B cell (primary cell): ENCODE data around the gene MBD3. TPM values are rescaled to one million over a fixed set of nuclear protein-coding genes. Genes with fewer than 3 reads are reported as not detected.

Experiments
- ATAC-seq: fragments of 200-7000 bp; cut with Tn5 transposase; one replicate; pipeline ENCODE4 v1.10.0; 2021; ENCODE audit warnings: low read depth, mild to moderate bottlenecking, moderate number of reproducible peaks, moderate library complexity
- CTCF ChIA-PET: fragments of 350-600 bp; sonication (Branson Sonifier 250); formaldehyde crosslinking; loops from one replicate; lab custom pipeline; 2021; ENCODE audit warnings: antibody characterized with exemption, inconsistent platforms; lab: Charles Lee
- POLR2A ChIA-PET: fragments of 350-600 bp; sonication (Branson Sonifier 250); formaldehyde crosslinking; loops from one replicate; lab custom pipeline; 2021; ENCODE audit warnings: antibody characterized with exemption; lab: Charles Lee
- DNase-seq: peaks from one replicate; pipeline ENCODE4 v3.0.0; 2013
- H2AFZ ChIP-seq: 2 replicates; pipeline ENCODE4 v1.6.1; 2012; ENCODE audit warnings: mild to moderate bottlenecking, low read depth, low read length; ENCODE audit not compliant: insufficient read depth, poor library complexity, severe bottlenecking
- H3K27ac ChIP-seq, 2 donors: 1 replicate in 1 of 2; 2 replicates in 1 of 2; pipeline ENCODE4 v1.5.1; 2012 to 2013; ENCODE audit warnings: low read length in 2 of 2, mild to moderate bottlenecking in 2 of 2, moderate library complexity in 1 of 2
- H3K27me3 ChIP-seq, 4 experiments: fragments of 200-600 bp in 1 of 4; sonication (generic) in 1 of 4; replicated peaks in 1 of 4; 1 replicate in 2 of 4; 2 replicates in 2 of 4; pipeline versions ENCODE4 v1.6.1 to v1.7.0; 2013 to 2016; ENCODE audit warnings: low read length in 3 of 4, mild to moderate bottlenecking in 2 of 4, mixed read lengths in 1 of 4, moderate library complexity in 1 of 4; ENCODE audit not compliant: insufficient read depth in 4 of 4, control insufficient read depth in 3 of 4; ENCODE audit errors: control extremely low read depth in 1 of 4
- H3K36me3 ChIP-seq, 2 experiments: replicated peaks in 1 of 2; 1 replicate in 1 of 2; 2 replicates in 1 of 2; pipeline versions ENCODE4 v1.6.1 to v1.7.1; 2013; ENCODE audit warnings: low read length in 1 of 2; ENCODE audit not compliant: insufficient read depth in 2 of 2, control insufficient read depth in 1 of 2; ENCODE audit errors: control extremely low read depth in 1 of 2, extremely low read depth in 1 of 2
- H3K4me1 ChIP-seq, 2 donors: fragments of 200-600 bp in 1 of 2; sonication (generic) in 1 of 2; 1 replicate in 1 of 2; 2 replicates in 1 of 2; pipeline versions ENCODE4 v1.5.1 to v1.6.1; 2013 to 2017; ENCODE audit warnings: low read length in 2 of 2; ENCODE audit not compliant: control insufficient read depth in 2 of 2, insufficient read depth in 2 of 2
- H3K4me2 ChIP-seq: replicated peaks from 2 replicates; pipeline ENCODE3; 2012; ENCODE audit warnings: mild to moderate bottlenecking, low read depth, low read length; ENCODE audit not compliant: poor library complexity, severe bottlenecking
- H3K4me3 ChIP-seq, 5 experiments: fragments of 200-600 bp in 1 of 5; sonication (generic) in 1 of 5; 1 replicate in 3 of 5; 2 replicates in 2 of 5; pipeline versions ENCODE4 v1.5.1 to v1.7.0; 2011 to 2016; ENCODE audit warnings: low read length in 4 of 5, mild to moderate bottlenecking in 4 of 5, low read depth in 2 of 5, control low read depth in 1 of 5, moderate library complexity in 1 of 5; ENCODE audit not compliant: insufficient read depth in 1 of 5; ENCODE audit errors: control extremely low read depth in 1 of 5, extremely low read depth in 1 of 5
- H3K79me2 ChIP-seq: fragments of 200-600 bp; sonication (generic); one replicate; pipeline ENCODE4 v1.6.0; 2016; ENCODE audit warnings: low read length; ENCODE audit not compliant: control insufficient read depth, insufficient read depth
- H3K9ac ChIP-seq: fragments of 200-600 bp; sonication (generic); 2 replicates; pipeline ENCODE4 v1.6.1; 2017; ENCODE audit warnings: mild to moderate bottlenecking, low read length, moderate library complexity
- H3K9me3 ChIP-seq, 3 donors: one replicate each; pipeline versions ENCODE4 v1.6.1 to v1.7.1; 2013; ENCODE audit warnings: low read length in 2 of 3; ENCODE audit not compliant: control insufficient read depth in 2 of 3, insufficient read depth in 1 of 3; ENCODE audit errors: control extremely low read depth in 1 of 3
- H4K20me1 ChIP-seq: 2 replicates; pipeline ENCODE4 v1.6.0; 2012; ENCODE audit warnings: mild to moderate bottlenecking, low read length; ENCODE audit not compliant: insufficient read depth, control insufficient read depth, poor library complexity, severe bottlenecking
- H3K27ac Mint-ChIP-seq: one replicate; pipeline ENCODE4 v1.8.0; 2021; ENCODE audit warnings: mixed read lengths
- H3K27me3 Mint-ChIP-seq: one replicate; pipeline ENCODE4 v1.8.0; 2021; ENCODE audit warnings: mixed read lengths
- H3K4me1 Mint-ChIP-seq: one replicate; pipeline ENCODE4 v1.8.0; 2021; ENCODE audit warnings: mixed read lengths
- H3K4me3 Mint-ChIP-seq: one replicate; pipeline ENCODE4 v1.8.0; 2021; ENCODE audit warnings: mixed read lengths
- H3K9me3 Mint-ChIP-seq: one replicate; pipeline ENCODE4 v1.8.0; 2022; ENCODE audit warnings: mixed read lengths; ENCODE audit not compliant: insufficient read depth
- CTCF ChIP-seq: fragments of 200-600 bp; IDR thresholded peaks from one replicate; pipeline ENCODE4 v1.8.0; 2022; ENCODE audit warnings: antibody characterized with exemption, mild to moderate bottlenecking
- EZH2 ChIP-seq: IDR thresholded peaks from 2 replicates; pipeline ENCODE4 v1.6.1; 2012; ENCODE audit warnings: borderline replicate concordance, low read depth, mild to moderate bottlenecking, moderate library complexity, low read length; ENCODE audit not compliant: insufficient read depth, poor library complexity, severe bottlenecking
- WGBS: methylation state at CpG from one replicate; pipeline ENCODE4 v1.1.5; 2013; ENCODE audit warnings: missing lambda C conversion rate; ENCODE audit not compliant: insufficient coverage; 5-methylcytosine and 5-hydroxymethylcytosine counted together
- intact Hi-C: fragments of 100-400 bp; cut with micrococcal nuclease; formaldehyde crosslinking; loops from one replicate; pipeline ENCODE4 v1.10.0; 2022
- polyA plus RNA-seq: library from polyadenylated mRNA; depleted of rRNA; stranded (reverse); fragments of >200 nt; gene quantifications from 2 replicates; pipeline ENCODE4 v1.2.3, GENCODE V29; 2012
- total RNA-seq, 2 donors: library from RNA; stranded (reverse); fragments of 120-200 nt in 1 of 2; gene quantifications; 1 replicate in 1 of 2; 2 replicates in 1 of 2; pipeline versions ENCODE4 v1.2.3 to v1.2.4, GENCODE V29; 2013 to 2022

The MBD3 gene
- total and polyA plus RNA-seq, 2 donors (not counting 1 experiment from before 2014, with no cell fraction given) = 48.1 to 84.6 TPM

DNA sequence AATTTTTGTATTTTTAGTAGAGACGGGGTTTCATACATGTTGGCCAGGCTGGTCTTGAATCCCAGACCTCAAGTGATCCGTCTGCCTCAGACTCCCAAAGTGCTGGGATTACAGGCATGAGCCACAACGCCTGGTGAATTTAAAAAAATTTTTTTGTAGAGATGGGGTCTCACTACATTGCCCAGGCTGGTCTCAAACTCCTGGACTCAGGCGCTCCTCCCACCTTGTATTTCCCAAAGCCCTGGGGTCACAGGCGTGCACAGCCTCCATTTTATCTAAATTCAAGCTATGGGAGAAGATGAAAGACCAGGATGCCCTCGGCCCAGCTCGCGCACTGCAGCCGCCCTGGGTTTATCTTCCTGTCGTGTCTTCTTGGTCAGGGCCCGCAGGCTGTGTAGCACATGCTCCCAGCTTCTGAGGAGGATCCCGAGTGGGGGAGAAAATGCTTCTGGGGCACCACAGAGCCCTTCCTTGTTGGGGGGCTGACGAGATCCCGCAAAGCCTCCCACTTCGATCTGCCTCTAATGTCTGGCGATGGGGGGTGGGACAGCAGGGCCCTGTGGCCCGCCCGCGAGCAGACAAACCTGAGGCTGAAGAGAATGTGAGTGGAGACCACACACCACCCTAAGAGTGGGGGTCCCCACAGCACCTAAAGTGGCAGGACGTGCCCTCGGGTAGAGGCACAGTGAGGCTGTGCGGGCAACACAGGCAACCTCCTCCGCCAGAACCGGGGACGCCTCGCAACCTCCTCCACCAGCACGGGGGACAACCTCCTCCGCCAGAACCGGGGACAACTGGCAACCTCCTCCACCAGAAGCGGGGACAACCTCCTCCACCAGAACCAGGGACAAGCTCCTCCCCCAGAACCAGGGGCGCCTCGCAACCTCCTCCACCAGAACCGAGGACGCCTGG lies 43.9 kb upstream of the MBD3 start:
- no peaks in the 10 kb centered on the region for H3K27me3 Mint-ChIP-seq
- no peak overlapping the region for H3K27ac Mint-ChIP-seq
- no peak overlapping the region for H3K4me3 ChIP-seq
- no peak overlapping the region for H2AFZ ChIP-seq
- WGBS = 98% methylated on average over 33 of the region's 34 CpGs
- peaks cover 1 to 78% of the 10 kb centered on the region in 2 experiments for H3K36me3 ChIP-seq
- no peaks in the 10 kb centered on the region for H3K27me3 ChIP-seq
- DNase-seq = no peak
- H3K9ac ChIP-seq = no peak overlapping the region
- peaks cover 93% of the 10 kb centered on the region for H4K20me1 ChIP-seq
- no peaks in the 10 kb centered on the region for H3K4me1 ChIP-seq
- no peak for ATAC-seq
- H3K9me3 Mint-ChIP-seq = no peaks in the 10 kb centered on the region
- CTCF ChIA-PET = interaction anchor here (1.9 kb wide), 1 partner anchor 15 kb away, joined by 8 read pairs; the partner anchor contains the start of gene TCF3
- peaks cover 95% of the 10 kb centered on the region for H3K79me2 ChIP-seq
- H3K4me1 Mint-ChIP-seq = peaks cover 11% of the 10 kb centered on the region
- H3K27ac ChIP-seq = no peak overlapping the region
- POLR2A ChIA-PET = interaction anchor here (0.6 kb wide), 1 partner anchor 24 kb away, joined by 5 read pairs; no protein-coding TSS in a partner anchor
- intact Hi-C loops = loop anchor here (5.0 kb wide), 1 partner anchor 36 kb away; no protein-coding TSS in a partner anchor
- H3K9me3 ChIP-seq = peaks cover 0 to 6% (median 0%) of the 10 kb centered on the region in 3 donors
- no peak for TF ChIP-seq CTCF
- TF ChIP-seq EZH2 = no peak
- H3K4me2 ChIP-seq = no peak overlapping the region
- no peak overlapping the region for H3K4me3 Mint-ChIP-seq

GRCh38 chr19:1634938-1635243 lies 42.2 kb upstream of the MBD3 start:
- Histone ChIP-seq H3K4me2 (no peak overlapping the region), H4K20me1 (peaks cover 100% of the 10 kb centered on the region), H3K36me3 (peaks cover 1 to 89% of the 10 kb centered on the region in 2 experiments), H3K27me3 (no peaks in the 10 kb centered on the region), H3K27ac (no peak overlapping the region), H2AFZ (no peak overlapping the region), H3K4me1 (no peaks in the 10 kb centered on the region), H3K9me3 (peaks cover 0 to 6% (median 0%) of the 10 kb centered on the region in 3 donors), H3K79me2 (peaks cover 96% of the 10 kb centered on the region), H3K9ac (no peak overlapping the region), H3K4me3 (no peak overlapping the region)
- no peak overlapping the region for H3K27ac Mint-ChIP-seq
- H3K9me3 Mint-ChIP-seq = no peaks in the 10 kb centered on the region
- ATAC-seq = no peak
- CTCF ChIA-PET = interaction anchor here (0.9 to 1.0 kb wide), 3 partner anchors 10 to 37 kb away, joined by 3 read pairs; no protein-coding TSS in a partner anchor
- TF ChIP-seq EZH2 (no peak), CTCF (no peak)
- intact Hi-C loops = loop anchor here (5.0 kb wide), 1 partner anchor 37 kb away; no protein-coding TSS in a partner anchor
- POLR2A ChIA-PET = interaction anchor here (0.7 kb wide), 1 partner anchor 11 kb away, joined by 6 read pairs; no protein-coding TSS in a partner anchor
- DNase-seq = no peak
- WGBS = 100% methylated on average over 5 of the region's 5 CpGs
- H3K4me3 Mint-ChIP-seq = no peak overlapping the region
- H3K4me1 Mint-ChIP-seq = peaks cover 10% of the 10 kb centered on the region
- H3K27me3 Mint-ChIP-seq = no peaks in the 10 kb centered on the region
